HG02852 (cell line): ENCODE results near the gene IL4.

Experiments
- ATAC-seq: cut with Tn5 transposase; IDR thresholded peaks from one replicate; pipeline ENCODE4 v1.9.1; 2021; ENCODE audit warnings: mild to moderate bottlenecking, moderate library complexity; ENCODE audit not compliant: unreplicated experiment

The IL4 gene

GRCh38 chr5:132669966-132670882 is 3.6 kb upstream of the IL4 start:
- no peak for ATAC-seq

- no peak for ATAC-seq
Observed at GRCh38 chr5:132671000-132671399, 2.8 kb upstream of the IL4 start.

DNA sequence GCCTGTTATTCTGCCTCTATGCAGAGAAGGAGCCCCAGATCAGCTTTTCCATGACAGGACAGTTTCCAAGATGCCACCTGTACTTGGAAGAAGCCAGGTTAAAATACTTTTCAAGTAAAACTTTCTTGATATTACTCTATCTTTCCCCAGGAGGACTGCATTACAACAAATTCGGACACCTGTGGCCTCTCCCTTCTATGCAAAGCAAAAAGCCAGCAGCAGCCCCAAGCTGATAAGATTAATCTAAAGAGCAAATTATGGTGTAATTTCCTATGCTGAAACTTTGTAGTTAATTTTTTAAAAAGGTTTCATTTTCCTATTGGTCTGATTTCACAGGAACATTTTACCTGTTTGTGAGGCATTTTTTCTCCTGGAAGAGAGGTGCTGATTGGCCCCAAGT is 301 bp upstream of the IL4 start:
- no peak for ATAC-seq

GRCh38 chr5:132674671-132675506 is 1.1 kb downstream of the IL4 start:
- ATAC-seq: peak; percentile 86

- ATAC-seq: no peak
Observed at GRCh38 chr5:132675936-132676689, 2.3 kb downstream of the IL4 start.

GRCh38 chr5:132677191-132677590 is 3.4 kb downstream of the IL4 start:
- ATAC-seq: no peak

GRCh38 chr5:132677682-132678400 is 4.1 kb downstream of the IL4 start:
- ATAC-seq: no peak

GRCh38 chr5:132678735-132679134 is 4.9 kb downstream of the IL4 start:
- ATAC-seq: no peak

DNA sequence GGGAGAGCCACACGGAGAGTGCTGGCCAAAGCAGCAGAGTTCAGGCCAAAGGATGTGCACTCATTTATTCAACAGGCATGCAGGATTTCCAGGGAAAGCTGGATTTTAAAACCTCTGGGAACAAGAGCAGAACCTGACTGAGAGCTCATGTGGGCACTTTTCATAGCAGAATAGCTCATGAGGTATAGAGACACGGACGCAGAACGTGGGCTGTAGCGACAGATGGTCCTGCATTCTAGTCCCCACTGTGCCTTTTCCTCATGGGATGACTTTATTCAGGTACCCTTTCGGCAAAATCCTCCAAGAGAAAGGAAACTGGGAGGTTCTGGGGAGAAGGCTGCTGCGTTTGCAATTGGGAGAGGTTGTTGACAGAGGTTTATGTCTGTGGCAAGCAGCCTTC is 5.4 kb downstream of the IL4 start:
- no peak for ATAC-seq

- ATAC-seq: no peak
Observed at GRCh38 chr5:132679717-132680380, 6.1 kb downstream of the IL4 start.

GRCh38 chr5:132680780-132681475 is 7.1 kb downstream of the IL4 start:
- ATAC-seq: no peak

GRCh38 chr5:132681476-132681831 is 7.7 kb downstream of the IL4 start:
- no peak for ATAC-seq

- no peak for ATAC-seq
Observed at GRCh38 chr5:132681983-132682382, 8.2 kb downstream of the IL4 start.

DNA sequence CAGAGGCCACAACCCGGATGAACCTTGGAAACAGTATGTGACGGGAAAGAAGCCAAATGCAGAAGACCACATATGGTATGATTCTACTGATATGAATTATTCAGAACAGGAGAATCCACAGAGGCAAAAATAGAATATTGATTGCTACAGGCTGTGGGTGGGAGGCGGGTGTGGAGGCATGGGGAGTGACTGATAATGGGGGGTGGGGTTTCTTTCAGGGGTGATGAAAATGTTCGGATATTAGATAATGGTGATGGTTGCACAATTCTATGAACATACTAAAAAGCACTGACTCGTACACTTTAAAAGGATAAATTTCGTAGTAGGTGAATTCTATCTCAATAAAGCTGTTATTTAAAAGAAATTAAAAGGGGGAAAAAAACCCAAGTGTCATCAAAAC is 10.7 kb downstream of the IL4 start:
- ATAC-seq: no peak

DNA sequence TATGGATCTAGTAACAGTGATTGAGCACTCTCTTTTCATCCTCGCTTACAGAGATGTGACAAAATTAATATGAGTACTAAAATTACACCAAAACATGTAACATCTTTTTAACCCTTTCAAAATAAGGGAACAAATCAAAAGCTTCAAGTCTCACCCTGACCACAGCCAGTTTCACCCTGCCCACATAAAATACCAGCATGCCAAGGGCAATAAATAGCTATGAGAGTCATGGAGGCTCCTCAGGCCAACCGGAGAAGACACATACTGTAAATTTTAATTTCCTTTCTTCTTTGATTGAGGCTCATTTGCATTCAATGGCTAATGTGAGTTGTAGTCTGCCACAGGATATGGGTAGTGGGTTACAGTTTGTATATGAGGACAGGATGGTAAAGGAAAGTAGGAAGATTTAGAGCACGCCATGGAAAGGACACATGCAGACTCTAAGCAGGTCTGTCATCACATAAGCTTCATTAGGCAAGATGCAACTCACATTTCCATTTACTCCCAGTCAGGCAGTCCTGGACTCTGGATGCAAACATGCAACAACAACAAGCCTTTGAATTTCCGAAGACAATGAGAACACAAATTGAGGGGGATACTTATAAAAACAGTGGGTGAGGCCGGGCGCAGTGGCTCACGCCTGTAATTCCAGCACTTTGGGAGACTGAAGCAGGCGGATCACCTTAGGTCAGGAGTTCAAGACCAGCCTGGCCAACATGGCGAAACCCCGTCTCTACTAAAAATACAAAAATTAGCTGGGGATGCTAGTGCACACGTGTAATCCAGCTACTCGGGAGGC is 11.3 kb downstream of the IL4 start:
- no peak for ATAC-seq

DNA sequence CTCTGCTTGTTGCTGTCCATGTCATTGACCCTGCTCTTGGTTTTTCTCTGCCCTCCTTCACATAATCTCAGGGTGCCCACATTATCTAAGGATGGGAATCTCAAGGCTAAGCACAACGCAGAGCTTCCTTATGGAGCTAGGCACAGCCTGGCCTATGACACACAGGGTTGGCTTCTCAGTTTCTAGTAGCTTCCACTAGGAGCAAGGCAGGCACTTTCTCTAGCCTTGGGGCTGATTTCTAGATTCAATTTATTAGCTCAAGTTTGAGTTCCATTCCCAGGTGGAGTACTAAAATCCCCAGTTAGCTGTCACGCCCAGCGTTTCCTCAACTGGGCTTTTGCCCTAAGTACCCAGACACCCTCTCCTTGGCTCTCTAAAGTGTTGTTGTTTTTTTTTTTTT is 12.4 kb downstream of the IL4 start:
- no peak for ATAC-seq

GRCh38 chr5:132687995-132688394 is 14.2 kb downstream of the IL4 start:
- ATAC-seq: no peak

DNA sequence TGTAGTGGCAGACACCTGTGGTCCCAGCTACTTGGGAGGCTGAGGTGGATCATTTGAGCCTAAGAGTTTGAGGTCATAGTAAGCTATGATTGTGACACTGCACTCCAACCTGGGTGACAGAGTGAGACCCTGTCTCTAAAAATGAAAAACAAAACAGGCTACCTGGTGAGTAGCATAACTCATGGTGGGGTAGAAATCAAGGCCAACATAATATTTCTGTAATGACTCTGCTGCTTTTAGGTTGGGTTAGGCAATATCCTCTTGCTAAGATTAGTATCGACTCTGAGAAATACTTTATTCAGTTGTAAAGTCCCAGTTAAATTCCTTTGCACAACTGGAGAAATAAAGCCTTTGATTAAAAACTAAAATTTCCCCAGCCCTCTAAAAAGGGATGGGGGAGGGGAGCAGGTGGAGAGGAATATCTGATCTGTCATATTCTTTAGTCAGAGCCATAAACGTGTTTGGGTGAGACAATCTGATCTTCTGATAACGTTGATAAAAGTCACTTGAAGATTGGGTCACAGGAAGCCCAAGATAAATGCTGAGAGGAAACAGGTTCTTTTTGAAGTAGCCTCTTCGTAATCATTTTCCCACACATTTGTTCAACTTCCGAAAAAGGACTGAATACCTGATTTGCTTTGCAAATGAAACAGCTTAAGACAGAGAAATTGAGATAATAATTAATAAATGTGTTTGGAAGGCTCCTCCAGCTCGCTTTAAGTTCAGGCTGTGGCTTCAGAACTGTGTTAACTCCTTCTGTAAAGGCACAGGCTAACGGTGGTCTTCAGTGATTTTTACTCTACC is 14.9 kb downstream of the IL4 start:
- no peak for ATAC-seq
